HUDEP-2 (cell line): ENCODE results near the gene SF3A1.

Experiments used
- DNase-seq, 76 experiments: peaks; one replicate each; lab custom pipeline; 2025; ENCODE audit not compliant: unreplicated experiment in 76 of 76; lab: John Stamatoyannopoulos, UW

Gene SF3A1

GRCh38 chr22:30290342-30291057 lies 66.2 kb downstream of the SF3A1 start:
- DNase-seq, result peak in 1 of 76 experiments; percentile 46

GRCh38 chr22:30289980-30290313 lies 66.7 kb downstream of the SF3A1 start:
- peak in 2 of 76 experiments; percentile 45 to 70 for DNase-seq

- peak in 74 of 76 experiments; percentile 72 to 98 (median 96) for DNase-seq
These were observed 67.3 kb downstream of the SF3A1 start, which contains the start of gene CASTOR1 for GRCh38 chr22:30289141-30289979. Gene CASTOR1, minus strand, starts transcription at chr22:30289505. Its CDS starts 8 bp downstream, at chr22:30289497.

GRCh38 chr22:30288419-30289140 lies 68.1 kb downstream of the SF3A1 start:
- DNase-seq, result no peak

GRCh38 chr22:30287648-30288418 lies 68.9 kb downstream of the SF3A1 start:
- DNase-seq, result peak in 69 of 76 experiments; percentile 17 to 87 (median 72)

- DNase-seq, result peak in 70 of 76 experiments; percentile 15 to 89 (median 67)
These were observed 69.7 kb downstream of the SF3A1 start for GRCh38 chr22:30286813-30287647.

GRCh38 chr22:30286331-30286730 lies 70.4 kb downstream of the SF3A1 start:
- no peak for DNase-seq

GRCh38 chr22:30285846-30286200 lies 70.9 kb downstream of the SF3A1 start:
- no peak for DNase-seq

- no peak for DNase-seq
These were observed 71.4 kb downstream of the SF3A1 start for GRCh38 chr22:30285176-30285845.

- DNase-seq, result no peak
These were observed 72.0 kb downstream of the SF3A1 start for GRCh38 chr22:30284666-30285065.

GRCh38 chr22:30284172-30284571 lies 72.5 kb downstream of the SF3A1 start:
- DNase-seq, result peak; percentile 36 to 96 (median 82)

GRCh38 chr22:30283342-30283741 lies 73.4 kb downstream of the SF3A1 start:
- DNase-seq, result peak in 5 of 76 experiments; percentile 8 to 29 (median 23)

GRCh38 chr22:30282616-30283046 lies 74.1 kb downstream of the SF3A1 start:
- DNase-seq, result peak in 1 of 76 experiments; percentile 33
